Lung (tissue), 12 donors: Measurements from ENCODE around the gene EBF3. TPM values are rescaled to one million over a fixed set of nuclear protein-coding genes. Genes with fewer than 3 reads are reported as not detected.

Experiments
- ATAC-seq: fragments of 200-7000 bp; cut with Tn5 transposase; one replicate; pipeline ENCODE4 v1.9.1; 2020; ENCODE audit warnings: moderate number of reproducible peaks; ENCODE audit not compliant: insufficient read depth, low FRiP score
- DNase-seq, 3 donors: peaks; one replicate each; pipeline ENCODE4 v3.0.0-alpha.2; 2013 to 2017
- H3K27ac ChIP-seq, 2 donors: one replicate each; pipeline ENCODE4 v1.5.1; 2013; ENCODE audit warnings: mild to moderate bottlenecking in 2 of 2, moderate library complexity in 2 of 2, control low read depth in 1 of 2, inconsistent platforms in 1 of 2, low read depth in 1 of 2, low read length in 1 of 2
- H3K27me3 ChIP-seq, 3 donors: one replicate each; pipeline ENCODE4 v1.5.1; 2013; ENCODE audit warnings: low read length in 2 of 3; ENCODE audit not compliant: control insufficient read depth in 3 of 3, insufficient read depth in 3 of 3
- H3K36me3 ChIP-seq, 4 donors: one replicate each; pipeline ENCODE4 v1.5.1; 2013; ENCODE audit warnings: low read length in 4 of 4, mild to moderate bottlenecking in 1 of 4, moderate library complexity in 1 of 4; ENCODE audit not compliant: control insufficient read depth in 4 of 4, insufficient read depth in 4 of 4
- H3K4me1 ChIP-seq, 5 donors: one replicate each; pipeline ENCODE4 v1.5.1; 2013; ENCODE audit warnings: low read length in 5 of 5, mild to moderate bottlenecking in 2 of 5, moderate library complexity in 1 of 5; ENCODE audit not compliant: control insufficient read depth in 5 of 5, insufficient read depth in 5 of 5
- H3K4me3 ChIP-seq: one replicate; pipeline ENCODE4 v1.5.1; 2013; ENCODE audit warnings: mild to moderate bottlenecking, control low read depth, moderate library complexity
- H3K9ac ChIP-seq, 2 donors: one replicate each; pipeline ENCODE4 v1.5.1; 2013; ENCODE audit warnings: low read length in 2 of 2, control low read depth in 1 of 2; ENCODE audit not compliant: insufficient read depth in 1 of 2
- H3K9me3 ChIP-seq, 4 donors: one replicate each; pipeline ENCODE4 v1.5.1; 2013; ENCODE audit warnings: low read length in 3 of 4, mild to moderate bottlenecking in 1 of 4, moderate library complexity in 1 of 4; ENCODE audit not compliant: control insufficient read depth in 4 of 4, insufficient read depth in 3 of 4
- CTCF ChIP-seq: IDR thresholded peaks from 2 replicates; pipeline ENCODE4 v1.5.1; 2012; ENCODE audit warnings: mild to moderate bottlenecking; ENCODE audit errors: control extremely low read depth, extremely low read depth
- WGBS, 2 donors: extraction: QIAGEN DNeasy Blood & Tissue Kit; methylation state at CpG; one replicate each; pipeline ENCODE4 v1.1.7; 2013; 5-methylcytosine and 5-hydroxymethylcytosine counted together
- polyA plus RNA-seq, 2 donors: library from polyadenylated mRNA; stranded (reverse); fragments of 200-250 nt; gene quantifications; one replicate each; pipeline ENCODE4 v1.2.1, GENCODE V29; 2013
- total RNA-seq, 2 donors: library from RNA; depleted of rRNA in 1 of 2; stranded (reverse); fragments of >200 nt in 1 of 2; gene quantifications; one replicate each; pipeline ENCODE4 v1.2.1, GENCODE V29; 2014 to 2021
- donor health status: control.
- donor health status: control.
- donor health status: Bipolar disorder and iron deficiency.
- donor health status: healthy.
- donor health status: DM: yes; HTN: yes; CAD: no.

The EBF3 gene
- total and polyA plus RNA-seq, 4 donors = 0.06 to 1.1 (median 0.08) TPM; not detected in 1

DNA sequence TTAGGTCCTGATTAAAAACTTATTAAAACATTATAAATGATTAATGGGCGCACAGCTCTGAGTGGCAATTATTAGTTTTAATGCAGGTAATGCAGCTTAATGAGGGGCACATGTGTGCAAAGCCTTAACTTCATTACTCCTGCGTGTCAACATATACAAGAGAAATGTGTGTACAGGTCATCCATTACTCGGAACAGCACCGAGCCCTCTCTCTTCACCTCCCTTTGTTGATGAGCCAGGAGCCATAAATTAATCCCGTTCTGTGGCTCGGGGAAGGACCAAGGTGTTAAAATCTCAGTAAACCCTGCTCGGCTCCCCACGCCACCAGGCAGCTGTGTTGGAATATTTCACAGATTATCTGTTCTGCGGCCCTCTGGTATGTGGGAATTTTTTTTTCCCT, 77.8 kb downstream of the EBF3 start:
- DNase-seq = no peak
- 71 to 78% methylated on average over 9 of the region's 9 CpGs for WGBS, 2 donors
- no peak for TF ChIP-seq CTCF

GRCh38 chr10:129885526-129885925, 78.5 kb downstream of the EBF3 start:
- WGBS, 2 donors = 74 to 84% methylated on average over 8 of the region's 8 CpGs
- Histone ChIP-seq H3K9me3 (no peaks in the 10 kb centered on the region), H3K4me3 (no peak overlapping the region), H3K36me3 (no peaks in the 10 kb centered on the region), H3K4me1 (peaks cover 0 to 8% (median 0%) of the 10 kb centered on the region in 5 donors), H3K27me3 (peaks cover 0 to 53% (median 13%) of the 10 kb centered on the region in 3 donors), H3K27ac (no peak overlapping the region), H3K9ac (no peak overlapping the region)
- ATAC-seq = no peak
- no peak for TF ChIP-seq CTCF
- DNase-seq = no peak

More for the DNA sequence above, 77.8 kb downstream of the EBF3 start:
- Histone ChIP-seq H3K4me3 (no peak overlapping the region), H3K9ac (no peak overlapping the region), H3K9me3 (no peaks in the 10 kb centered on the region), H3K27me3 (peaks cover 0 to 51% (median 13%) of the 10 kb centered on the region in 3 donors), H3K27ac (no peak overlapping the region), H3K4me1 (peaks cover 0 to 8% (median 0%) of the 10 kb centered on the region in 5 donors), H3K36me3 (no peaks in the 10 kb centered on the region)
- ATAC-seq = no peak

DNA sequence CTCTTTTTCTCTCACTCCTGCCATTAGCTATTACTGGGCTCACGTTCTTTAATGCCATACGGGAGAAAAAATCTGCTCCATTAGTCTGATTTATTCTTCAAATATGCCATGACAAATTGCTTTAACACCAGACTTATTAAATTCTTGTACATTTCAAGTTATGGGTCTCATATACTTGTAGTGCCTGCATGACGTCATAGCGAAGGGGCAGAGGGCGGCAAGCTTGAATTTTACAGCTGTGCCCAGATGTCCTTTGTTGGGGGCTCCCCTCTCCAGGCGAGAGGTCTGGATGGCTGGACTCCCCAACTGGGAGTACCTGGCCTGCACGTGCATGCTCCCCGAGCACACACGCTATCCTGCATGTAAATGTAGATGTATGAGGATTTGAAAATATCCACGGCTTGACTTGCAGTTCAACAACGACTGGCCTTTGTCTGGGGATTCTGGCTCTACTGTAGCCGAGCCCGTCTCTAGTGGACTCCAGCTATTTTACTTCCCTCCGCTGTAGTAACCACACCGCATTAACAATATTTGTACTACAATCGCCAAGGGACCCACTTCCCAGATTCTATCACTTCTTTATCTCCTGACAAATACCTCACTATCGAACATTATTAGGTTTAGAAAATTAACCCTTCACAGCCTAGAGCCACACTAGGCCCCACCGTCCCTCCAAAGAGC, 79.5 kb downstream of the EBF3 start:
- no peak for TF ChIP-seq CTCF
- Histone ChIP-seq H3K9ac (no peak overlapping the region), H3K27me3 (peaks cover 0 to 54% (median 13%) of the 10 kb centered on the region in 3 donors), H3K4me1 (peaks cover 0 to 8% (median 0%) of the 10 kb centered on the region in 5 donors), H3K36me3 (no peaks in the 10 kb centered on the region), H3K9me3 (no peaks in the 10 kb centered on the region), H3K27ac (no peak overlapping the region), H3K4me3 (no peak overlapping the region)
- ATAC-seq = no peak
- 75 to 87% methylated on average over 18 of the region's 18 CpGs for WGBS, 2 donors
- DNase-seq = no peak
